Measurements from ENCODE around the gene IRAK3.

DNA sequence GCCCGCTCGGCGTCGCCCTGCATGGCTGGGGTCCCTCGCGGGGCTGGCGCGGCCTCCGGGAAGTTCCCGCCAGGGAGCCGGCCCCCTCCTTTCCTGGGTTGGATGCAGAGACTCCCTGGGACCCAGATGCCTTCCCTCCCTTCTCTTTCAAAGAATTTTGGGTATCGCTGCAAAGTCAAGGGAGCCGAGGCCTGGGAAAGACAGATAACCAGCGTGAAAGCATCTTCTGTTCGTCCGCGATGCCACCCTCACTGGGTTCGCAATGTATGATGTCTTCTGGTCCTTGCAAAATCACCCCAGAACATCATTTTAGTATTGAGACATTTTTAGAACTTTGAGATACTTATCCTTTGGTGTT is 451 bp downstream of the IRAK3 start:
- TF ChIP-seq, protein P1, sequence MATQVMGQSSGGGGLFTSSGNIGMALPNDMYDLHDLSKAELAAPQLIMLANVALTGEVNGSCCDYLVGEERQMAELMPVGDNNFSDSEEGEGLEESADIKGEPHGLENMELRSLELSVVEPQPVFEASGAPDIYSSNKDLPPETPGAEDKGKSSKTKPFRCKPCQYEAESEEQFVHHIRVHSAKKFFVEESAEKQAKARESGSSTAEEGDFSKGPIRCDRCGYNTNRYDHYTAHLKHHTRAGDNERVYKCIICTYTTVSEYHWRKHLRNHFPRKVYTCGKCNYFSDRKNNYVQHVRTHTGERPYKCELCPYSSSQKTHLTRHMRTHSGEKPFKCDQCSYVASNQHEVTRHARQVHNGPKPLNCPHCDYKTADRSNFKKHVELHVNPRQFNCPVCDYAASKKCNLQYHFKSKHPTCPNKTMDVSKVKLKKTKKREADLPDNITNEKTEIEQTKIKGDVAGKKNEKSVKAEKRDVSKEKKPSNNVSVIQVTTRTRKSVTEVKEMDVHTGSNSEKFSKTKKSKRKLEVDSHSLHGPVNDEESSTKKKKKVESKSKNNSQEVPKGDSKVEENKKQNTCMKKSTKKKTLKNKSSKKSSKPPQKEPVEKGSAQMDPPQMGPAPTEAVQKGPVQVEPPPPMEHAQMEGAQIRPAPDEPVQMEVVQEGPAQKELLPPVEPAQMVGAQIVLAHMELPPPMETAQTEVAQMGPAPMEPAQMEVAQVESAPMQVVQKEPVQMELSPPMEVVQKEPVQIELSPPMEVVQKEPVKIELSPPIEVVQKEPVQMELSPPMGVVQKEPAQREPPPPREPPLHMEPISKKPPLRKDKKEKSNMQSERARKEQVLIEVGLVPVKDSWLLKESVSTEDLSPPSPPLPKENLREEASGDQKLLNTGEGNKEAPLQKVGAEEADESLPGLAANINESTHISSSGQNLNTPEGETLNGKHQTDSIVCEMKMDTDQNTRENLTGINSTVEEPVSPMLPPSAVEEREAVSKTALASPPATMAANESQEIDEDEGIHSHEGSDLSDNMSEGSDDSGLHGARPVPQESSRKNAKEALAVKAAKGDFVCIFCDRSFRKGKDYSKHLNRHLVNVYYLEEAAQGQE (IDR thresholded peaks at IDR 0.05; ENCODE audit: low read depth), result no peak
- TF ChIP-seq EP300 (IDR thresholded peaks at IDR 0.05; ENCODE audit: borderline replicate concordance) (no peak), TCF12 (IDR thresholded peaks at IDR 0.05; ENCODE audit: low read depth) (no peak), YY1 (IDR thresholded peaks at IDR 0.05; ENCODE audit: low read depth) (no peak), TAF1 (IDR thresholded peaks at IDR 0.05; ENCODE audit: low read depth) (no peak)
- TF ChIP-seq, protein P2, sequence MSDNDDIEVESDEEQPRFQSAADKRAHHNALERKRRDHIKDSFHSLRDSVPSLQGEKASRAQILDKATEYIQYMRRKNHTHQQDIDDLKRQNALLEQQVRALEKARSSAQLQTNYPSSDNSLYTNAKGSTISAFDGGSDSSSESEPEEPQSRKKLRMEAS (IDR thresholded peaks at IDR 0.05), result no peak
